Esophagus (tissue), 2 donors: ENCODE results near the gene PWWP2B. TPM values are rescaled to one million over a fixed set of nuclear protein-coding genes. Genes with fewer than 3 reads are reported as not detected.

Source experiments
- H3K27ac ChIP-seq, 2 donors: one replicate each; pipeline ENCODE4 v1.5.1; 2013; ENCODE audit warnings: low read depth in 2 of 2, mild to moderate bottlenecking in 2 of 2, inconsistent platforms in 1 of 2, low read length in 1 of 2, moderate library complexity in 1 of 2
- H3K27me3 ChIP-seq, 2 donors: one replicate each; pipeline ENCODE4 v1.6.1; 2013; ENCODE audit warnings: low read length in 2 of 2, control low read depth in 1 of 2, mild to moderate bottlenecking in 1 of 2; ENCODE audit not compliant: insufficient read depth in 2 of 2, control insufficient read depth in 1 of 2
- H3K36me3 ChIP-seq, 2 donors: one replicate each; pipeline ENCODE4 v1.6.1; 2013; ENCODE audit warnings: low read length in 1 of 2; ENCODE audit not compliant: control insufficient read depth in 2 of 2, insufficient read depth in 2 of 2
- H3K4me1 ChIP-seq, 2 donors: one replicate each; pipeline ENCODE4 v1.6.1; 2013; ENCODE audit warnings: low read length in 1 of 2; ENCODE audit not compliant: control insufficient read depth in 2 of 2, insufficient read depth in 2 of 2
- H3K4me3 ChIP-seq, 2 donors: one replicate each; pipeline ENCODE4 v1.5.1; 2013; ENCODE audit warnings: low read length in 2 of 2, mild to moderate bottlenecking in 2 of 2, low read depth in 1 of 2, moderate library complexity in 1 of 2
- H3K9me3 ChIP-seq, 2 donors: one replicate each; pipeline ENCODE4 v1.6.1; 2013; ENCODE audit warnings: mild to moderate bottlenecking in 2 of 2, low read depth in 1 of 2, low read length in 1 of 2, moderate library complexity in 1 of 2; ENCODE audit not compliant: control insufficient read depth in 2 of 2, insufficient read depth in 1 of 2
- WGBS, 2 donors: extraction: QIAGEN DNeasy Blood & Tissue Kit; methylation state at CpG; one replicate each; pipeline ENCODE4 v1.1.7; 2013; 5-methylcytosine and 5-hydroxymethylcytosine counted together
- polyA plus RNA-seq, 2 donors: library from polyadenylated mRNA; stranded (reverse); fragments of 200-250 nt; gene quantifications; one replicate each; pipeline ENCODE4 v1.2.3, GENCODE V29; 2013
- donor health status: healthy with polysubstance abuse.
- donor health status: Bipolar disorder and iron deficiency.

The PWWP2B gene
- polyA plus RNA-seq, 2 donors = 17.6 to 33.4 TPM

GRCh38 chr10:132443605-132443982 lies 46.6 kb downstream of the PWWP2B start:
- 52 to 55% methylated on average over 9 to 10 of the region's 10 CpGs for WGBS, 2 donors
- H3K36me3 ChIP-seq = no peaks in the 10 kb centered on the region
- no peaks in the 10 kb centered on the region for H3K9me3 ChIP-seq

GRCh38 chr10:132443983-132444876 lies 47.2 kb downstream of the PWWP2B start:
- H3K27me3 ChIP-seq = no peaks in the 10 kb centered on the region
- no peak overlapping the region for H3K4me3 ChIP-seq
- no peak overlapping the region for H3K27ac ChIP-seq
- 72 to 76% methylated on average over 13 of the region's 13 CpGs for WGBS, 2 donors
- H3K36me3 ChIP-seq = no peaks in the 10 kb centered on the region
- H3K4me1 ChIP-seq = peaks cover 11 to 18% of the 10 kb centered on the region in 2 donors
- H3K9me3 ChIP-seq = no peaks in the 10 kb centered on the region

More at GRCh38 chr10:132443605-132443982, 46.6 kb downstream of the PWWP2B start:
- no peak overlapping the region for H3K27ac ChIP-seq
- H3K27me3 ChIP-seq = no peaks in the 10 kb centered on the region
- peaks cover 11 to 18% of the 10 kb centered on the region in 2 donors for H3K4me1 ChIP-seq
- no peak overlapping the region for H3K4me3 ChIP-seq

GRCh38 chr10:132444877-132445351 lies 47.9 kb downstream of the PWWP2B start:
- H3K27me3 ChIP-seq = no peaks in the 10 kb centered on the region
- peaks cover 11 to 16% of the 10 kb centered on the region in 2 donors for H3K4me1 ChIP-seq
- no peaks in the 10 kb centered on the region for H3K9me3 ChIP-seq
- H3K36me3 ChIP-seq = no peaks in the 10 kb centered on the region
- H3K27ac ChIP-seq = peak overlapping the region in 1 of 2 donors; percentile 23
- WGBS, 2 donors = 51 to 56% methylated on average over 7 of the region's 7 CpGs
- no peak overlapping the region for H3K4me3 ChIP-seq

DNA sequence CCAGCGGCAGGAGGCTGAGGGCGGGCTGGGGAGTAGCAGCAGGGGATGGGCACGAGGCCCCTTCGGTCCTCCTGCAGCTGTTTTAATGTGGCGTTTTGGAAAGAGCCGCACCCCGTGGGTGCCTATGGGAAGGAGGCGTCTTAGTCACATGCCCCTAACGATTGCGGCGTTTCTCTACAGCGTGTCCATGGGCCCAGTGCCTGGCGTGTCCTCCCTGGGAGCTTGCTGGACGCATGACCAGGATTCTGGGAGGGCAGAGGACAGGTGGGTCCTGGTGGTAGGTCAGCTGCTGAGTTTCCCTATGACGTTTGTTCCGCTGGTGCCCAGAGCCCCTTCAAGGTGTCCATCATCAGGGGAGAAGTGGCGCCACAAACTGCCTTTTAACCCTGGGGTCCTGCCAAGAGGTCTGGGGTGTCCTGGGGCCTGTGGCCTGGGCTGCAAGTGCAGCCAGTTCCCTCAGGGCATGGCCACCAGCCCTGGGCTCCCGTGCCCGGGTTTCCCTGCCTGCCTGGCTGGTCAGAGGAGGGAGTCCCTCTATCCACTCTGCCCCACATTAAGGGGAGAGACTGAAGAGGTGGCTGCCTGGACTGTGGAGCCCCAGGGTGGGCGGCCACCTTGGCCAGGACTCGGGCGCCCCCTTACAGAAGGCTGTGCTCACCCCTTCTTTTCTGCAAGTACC lies 48.7 kb downstream of the PWWP2B start:
- Histone ChIP-seq H3K27ac (no peak overlapping the region), H3K4me3 (no peak overlapping the region), H3K27me3 (no peaks in the 10 kb centered on the region), H3K36me3 (no peaks in the 10 kb centered on the region), H3K9me3 (no peaks in the 10 kb centered on the region), H3K4me1 (peaks cover 11 to 16% of the 10 kb centered on the region in 2 donors)
- 84 to 85% methylated on average over 22 of the region's 22 CpGs for WGBS, 2 donors

DNA sequence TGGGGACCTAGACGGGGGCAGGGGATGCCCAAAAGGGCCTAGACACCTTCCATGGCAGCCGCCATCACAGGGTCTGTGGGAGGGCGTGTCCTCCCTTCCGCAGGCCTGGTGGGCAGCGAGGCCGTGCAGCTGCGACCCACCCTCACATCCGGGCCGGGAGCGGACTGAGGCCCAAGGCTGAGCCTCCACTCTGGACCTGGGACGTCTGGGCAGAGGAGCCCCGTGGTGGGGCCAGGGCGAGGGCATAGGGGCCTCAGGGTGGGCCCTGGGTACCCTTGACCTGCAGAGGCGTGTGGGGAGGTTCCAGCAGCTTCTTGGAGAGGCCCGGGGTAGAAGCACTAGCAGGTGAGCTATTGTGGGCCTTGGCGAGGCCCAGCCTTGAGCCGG lies 49.2 kb downstream of the PWWP2B start:
- Histone ChIP-seq H3K36me3 (no peaks in the 10 kb centered on the region), H3K27me3 (no peaks in the 10 kb centered on the region), H3K4me3 (no peak overlapping the region), H3K27ac (peak overlapping the region; percentile 98 to 99), H3K9me3 (no peaks in the 10 kb centered on the region), H3K4me1 (peaks cover 11 to 16% of the 10 kb centered on the region in 2 donors)
- WGBS, 2 donors = 91 to 93% methylated on average over 17 of the region's 17 CpGs

- no peaks in the 10 kb centered on the region for H3K27me3 ChIP-seq
- no peaks in the 10 kb centered on the region for H3K36me3 ChIP-seq
- H3K4me1 ChIP-seq = peaks cover 11 to 16% of the 10 kb centered on the region in 2 donors
- peak overlapping the region; percentile 98 to 99 for H3K27ac ChIP-seq
- WGBS, 2 donors = 30 to 37% methylated on average over 15 to 17 of the region's 17 CpGs
- no peaks in the 10 kb centered on the region for H3K9me3 ChIP-seq
- H3K4me3 ChIP-seq = peak overlapping the region; percentile 16 to 27
These were observed 49.9 kb downstream of the PWWP2B start for GRCh38 chr10:132446661-132447445.

DNA sequence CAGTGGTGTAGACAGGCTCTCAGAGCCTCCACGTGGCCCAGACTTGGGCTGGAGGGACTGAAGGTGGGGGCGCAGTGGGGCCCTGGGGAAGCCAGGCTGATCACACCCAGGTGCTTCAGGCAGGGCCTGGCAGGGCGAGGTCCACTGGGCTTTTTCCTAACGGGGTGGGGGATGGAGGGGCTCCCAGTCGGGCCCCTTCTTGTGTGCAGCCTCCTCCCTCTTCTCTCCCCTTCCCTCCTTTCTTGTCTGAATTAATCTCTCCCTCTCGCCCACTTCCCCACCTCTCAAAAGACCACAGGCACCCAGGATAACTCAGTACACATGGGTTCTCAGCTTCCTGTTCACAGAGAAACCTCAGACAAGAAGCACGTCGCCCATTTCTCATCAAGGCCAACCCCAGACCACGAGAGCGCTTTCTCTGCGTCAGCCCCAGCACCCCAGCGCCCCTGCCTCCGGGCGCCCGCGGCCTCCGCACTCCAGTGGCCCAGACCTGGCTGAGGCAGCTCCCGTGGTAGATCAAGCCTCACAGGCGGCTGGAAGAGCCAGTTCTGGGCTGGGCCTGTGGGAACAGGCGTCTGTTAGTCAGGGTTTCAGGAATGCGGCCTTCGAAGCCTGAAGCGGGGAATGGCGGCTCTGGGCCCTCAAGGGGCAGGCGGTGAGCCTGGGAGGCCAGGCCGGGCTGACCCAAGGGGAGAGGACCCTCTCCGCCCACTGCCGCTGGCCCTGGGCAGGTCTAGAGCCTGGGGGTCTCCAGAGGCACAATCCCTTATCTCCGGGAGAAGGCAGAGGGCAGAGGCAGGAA lies 50.6 kb downstream of the PWWP2B start:
- peak overlapping the region; percentile 98 to 99 for H3K27ac ChIP-seq
- H3K4me3 ChIP-seq = peak overlapping the region; percentile 16 to 27
- no peaks in the 10 kb centered on the region for H3K36me3 ChIP-seq
- WGBS, 2 donors = 36 to 42% methylated on average over 28 to 29 of the region's 29 CpGs
- H3K9me3 ChIP-seq = no peaks in the 10 kb centered on the region
- H3K27me3 ChIP-seq = no peaks in the 10 kb centered on the region
- H3K4me1 ChIP-seq = peaks cover 11 to 22% of the 10 kb centered on the region in 2 donors

- WGBS, 2 donors = 31 to 42% methylated on average over 7 to 15 of the region's 15 CpGs
- Histone ChIP-seq H3K27ac (peak overlapping the region; percentile 98 to 99), H3K27me3 (no peaks in the 10 kb centered on the region), H3K4me3 (no peak overlapping the region), H3K4me1 (peaks cover 15 to 27% of the 10 kb centered on the region in 2 donors), H3K9me3 (no peaks in the 10 kb centered on the region), H3K36me3 (no peaks in the 10 kb centered on the region)
These were observed 51.3 kb downstream of the PWWP2B start for GRCh38 chr10:132448248-132448731.
